HCT116 (cell line): ENCODE results near the gene FBH1. TPM values are rescaled to one million over a fixed set of nuclear protein-coding genes. Genes with fewer than 3 reads are reported as not detected.

Experiments
- ATAC-seq: fragments of 200-7000 bp; cut with Tn5 transposase; 2 replicates; pipeline ENCODE4 v1.9.1; 2020; ENCODE audit warnings: mild to moderate bottlenecking, moderate library complexity
- BruUV-seq: library from RNA; stranded (reverse); fragments of 400-500 nt; replicated peaks from 2 replicates; lab custom pipeline; 2021; lab: Mats Ljungman, UMichigan
- CTCF ChIA-PET: fragments of 300-600 bp; sonication (Branson Sonifier 250); formaldehyde crosslinking; loops from one replicate; lab custom pipeline; 2021; ENCODE audit warnings: antibody characterized with exemption; lab: Charles Lee
- POLR2A ChIA-PET: fragments of 300-600, 350-600 bp; sonication (Branson Sonifier 250); formaldehyde crosslinking; loops from one replicate; lab custom pipeline; 2021; ENCODE audit warnings: antibody characterized with exemption; lab: Charles Lee
- RAD21 ChIA-PET, 2 experiments: fragments of 300-600 bp; sonication (Branson Sonifier 250); formaldehyde crosslinking; loops; one replicate each; lab custom pipeline; 2023; ENCODE audit warnings: low total read pairs in 2 of 2; ENCODE audit not compliant: uncharacterized antibody in 2 of 2, unreplicated experiment in 2 of 2, low non-redundant PET in 1 of 2; lab: Charles Lee
- DNase-seq: peaks from one replicate; pipeline ENCODE4 v3.0.0-alpha.2; 2010; ENCODE audit warnings: low read depth, low spot score
- H2AFZ ChIP-seq: fragments of 200-600 bp; shearing (Covaris generic), sonication (generic); 2 replicates; pipeline ENCODE4 v1.6.1; 2017; ENCODE audit warnings: low read depth, mixed run types, mixed read lengths, antibody characterized with exemption, low read length; ENCODE audit not compliant: poor library complexity, severe bottlenecking
- H3K27ac ChIP-seq: 2 replicates; pipeline ENCODE4 v1.5.1; 2012; ENCODE audit warnings: low read depth, low read length
- H3K27me3 ChIP-seq: fragments of 200-600 bp; sonication (generic); 2 replicates; pipeline ENCODE4 v1.6.1; 2016; ENCODE audit warnings: mixed run types, low read length, mixed read lengths; ENCODE audit not compliant: insufficient read depth
- H3K36me3 ChIP-seq, 2 experiments: fragments of 200-500 bp in 1 of 2; fragments of 200-600 bp in 1 of 2; sonication (Bioruptor generic) in 1 of 2; sonication (generic) in 1 of 2; 2 replicates each; pipeline versions ENCODE4 v1.5.1 to v1.6.1; 2014 to 2016; ENCODE audit warnings: low read length in 2 of 2, inconsistent platforms in 1 of 2, mixed read lengths in 1 of 2, mixed run types in 1 of 2; ENCODE audit not compliant: insufficient read depth in 2 of 2, control insufficient read depth in 1 of 2
- H3K4me1 ChIP-seq, 2 experiments: fragments of 200-600 bp in 1 of 2; sonication (generic) in 1 of 2; 2 replicates each; pipeline versions ENCODE4 v1.5.1 to v1.6.1; 2012 to 2017; ENCODE audit warnings: low read length in 2 of 2, inconsistent platforms in 1 of 2, mild to moderate bottlenecking in 1 of 2, mixed read lengths in 1 of 2, mixed run types in 1 of 2, moderate library complexity in 1 of 2; ENCODE audit not compliant: insufficient read depth in 2 of 2, control insufficient read depth in 1 of 2
- H3K4me2 ChIP-seq: fragments of 200-600 bp; sonication (generic); 2 replicates; pipeline ENCODE4 v1.6.1; 2017; ENCODE audit warnings: mixed run types, low read length, mixed read lengths
- H3K4me3 ChIP-seq, 2 experiments: fragments of 200-600 bp in 1 of 2; sonication (generic) in 1 of 2; replicated peaks in 1 of 2; 2 replicates each; pipeline ENCODE4 v1.5.1; 2011 to 2016; ENCODE audit warnings: low read length in 2 of 2, control low read depth in 1 of 2, low read depth in 1 of 2, mild to moderate bottlenecking in 1 of 2, mixed read lengths in 1 of 2, mixed run types in 1 of 2
- H3K79me2 ChIP-seq: fragments of 200-600 bp; sonication (generic); 2 replicates; pipeline ENCODE4 v1.6.1; 2017; ENCODE audit warnings: mild to moderate bottlenecking, mixed run types, low read length, moderate library complexity, mixed read lengths; ENCODE audit not compliant: insufficient read depth
- H3K9ac ChIP-seq: fragments of 200-600 bp; sonication (generic); 2 replicates; pipeline ENCODE4 v1.6.1; 2016; ENCODE audit warnings: low read length, mixed read lengths
- H3K9me2 ChIP-seq: fragments of 200-600 bp; sonication (generic), shearing (Covaris generic); 2 replicates; pipeline ENCODE4 v1.6.1; 2017; ENCODE audit warnings: mixed run types, mild to moderate bottlenecking, moderate library complexity; ENCODE audit not compliant: insufficient read depth
- H3K9me3 ChIP-seq, 2 experiments: fragments of 200-500 bp in 1 of 2; fragments of 200-600 bp in 1 of 2; sonication (Bioruptor generic) in 1 of 2; sonication (generic) in 1 of 2; 2 replicates each; pipeline ENCODE4 v1.6.1; 2014 to 2017; ENCODE audit warnings: low read length in 2 of 2, mixed read lengths in 2 of 2, inconsistent platforms in 1 of 2, low read depth in 1 of 2, mild to moderate bottlenecking in 1 of 2, mixed run types in 1 of 2, moderate library complexity in 1 of 2; ENCODE audit not compliant: control insufficient read depth in 1 of 2, insufficient read depth in 1 of 2
- H4K20me1 ChIP-seq: fragments of 200-600 bp; sonication (generic), shearing (Covaris generic); 2 replicates; pipeline ENCODE4 v1.6.1; 2017; ENCODE audit warnings: mixed run types, mild to moderate bottlenecking, moderate library complexity; ENCODE audit not compliant: insufficient read depth
- ATF3 ChIP-seq: IDR thresholded peaks from 2 replicates; pipeline ENCODE4 v1.6.1; 2012
- CBX3 ChIP-seq: IDR thresholded peaks from 2 replicates; pipeline ENCODE4 v1.6.1; 2012; ENCODE audit warnings: low read depth
- CTCF ChIP-seq, 3 experiments: fragments of 200-600 bp in 1 of 3; sonication (generic) in 1 of 3; IDR thresholded peaks in 2 of 3; conservative IDR thresholded peaks in 1 of 3; 2 replicates each; pipeline ENCODE4 v1.5.1; 2012 to 2017; ENCODE audit warnings: low read depth in 2 of 3, low read length in 2 of 3, antibody characterized with exemption in 1 of 3, borderline replicate concordance in 1 of 3, control low read depth in 1 of 3, mild to moderate bottlenecking in 1 of 3, mixed read lengths in 1 of 3, mixed run types in 1 of 3, moderate library complexity in 1 of 3; ENCODE audit not compliant: insufficient read depth in 1 of 3
- ELF1 ChIP-seq: IDR thresholded peaks from 2 replicates; pipeline ENCODE4 v1.6.1; 2012; ENCODE audit warnings: low read depth, borderline replicate concordance
- EZH2 ChIP-seq: fragments of 200-600 bp; sonication (generic); IDR thresholded peaks from 2 replicates; pipeline ENCODE4 v1.6.1; 2017; ENCODE audit warnings: antibody characterized with exemption, mixed run types
- EZH2phosphoT487 ChIP-seq: fragments of 200-600 bp; IDR thresholded peaks from 2 replicates; pipeline ENCODE4 v1.6.1; 2018; ENCODE audit warnings: antibody characterized with exemption, borderline replicate concordance
- FOSL1 ChIP-seq: IDR thresholded peaks from 2 replicates; pipeline ENCODE4 v1.6.1; 2012; ENCODE audit warnings: low read depth
- JUND ChIP-seq: IDR thresholded peaks from 2 replicates; pipeline ENCODE4 v1.6.1; 2012
- RAD21 ChIP-seq: IDR thresholded peaks from 2 replicates; pipeline ENCODE4 v1.6.1; 2012; ENCODE audit warnings: low read depth, mild to moderate bottlenecking
- REST ChIP-seq: IDR thresholded peaks from 2 replicates; pipeline ENCODE4 v1.6.1; 2012; ENCODE audit warnings: low read depth
- SRF ChIP-seq: IDR thresholded peaks from 2 replicates; pipeline ENCODE4 v1.6.1; 2012; ENCODE audit warnings: low read depth
- ZBTB33 ChIP-seq: IDR thresholded peaks from 2 replicates; pipeline ENCODE4 v1.6.1; 2011; ENCODE audit warnings: mild to moderate bottlenecking, low read length, moderate library complexity; ENCODE audit not compliant: insufficient replicate concordance; ENCODE audit errors: extremely low read depth
- intact Hi-C: fragments of 100-400 bp; cut with micrococcal nuclease; formaldehyde crosslinking; loops from 2 replicates; pipeline ENCODE4 v1.10.0; 2022
- total RNA-seq: library from RNA; stranded (reverse); gene quantifications from one replicate; pipeline ENCODE4 v1.2.1, GENCODE V29; 2021; ENCODE audit not compliant: unreplicated experiment

FBH1 gene
- total RNA-seq, 1 experiment from 2014 or later, result 70.2 TPM

- TF ChIP-seq REST (no peak), EZH2 (no peak)
Observed at GRCh38 chr10:5856701-5857004, 33.4 kb upstream of the FBH1 start (continued).

- BruUV-seq, result no TSS peak
- no peaks in the 10 kb centered on the region for H3K9me3 ChIP-seq
- H4K20me1 ChIP-seq, result no peaks in the 10 kb centered on the region
- H3K9ac ChIP-seq, result no peak overlapping the region
- no peak overlapping the region for H3K27ac ChIP-seq
- no peaks in the 10 kb centered on the region for H3K27me3 ChIP-seq
- RAD21 ChIA-PET, result no interaction called here
- no peak for DNase-seq
- no peaks in the 10 kb centered on the region for H3K36me3 ChIP-seq
- H3K79me2 ChIP-seq, result no peaks in the 10 kb centered on the region
- no peaks in the 10 kb centered on the region for H3K9me2 ChIP-seq
- CTCF ChIA-PET, result no interaction called here
- POLR2A ChIA-PET, result interaction anchor here (1.5 kb wide), 1 partner anchor 32 kb away, joined by 3 read pairs; the partner anchor contains the start of gene FBH1
- no peak overlapping the region for H3K4me3 ChIP-seq
- H3K4me2 ChIP-seq, result no peak overlapping the region
- TF ChIP-seq RAD21, result no peak
- no peak for TF ChIP-seq EZH2phosphoT487
- TF ChIP-seq EZH2, result no peak
- no peak overlapping the region for H2AFZ ChIP-seq
- intact Hi-C loops, result no loop called here
- H3K4me1 ChIP-seq, result peaks cover 26 to 36% of the 10 kb centered on the region in 2 experiments
- ATAC-seq, result no peak
Observed at GRCh38 chr10:5858811-5859210, 31.2 kb upstream of the FBH1 start.

GRCh38 chr10:5860066-5860465 is 30.0 kb upstream of the FBH1 start:
- no peak for DNase-seq
- Histone ChIP-seq H3K27me3 (no peaks in the 10 kb centered on the region), H3K9ac (no peak overlapping the region), H3K4me3 (no peak overlapping the region), H3K4me2 (no peak overlapping the region), H4K20me1 (no peaks in the 10 kb centered on the region), H3K4me1 (peaks cover 23 to 31% of the 10 kb centered on the region in 2 experiments), H2AFZ (no peak overlapping the region), H3K9me3 (no peaks in the 10 kb centered on the region), H3K9me2 (no peaks in the 10 kb centered on the region), H3K36me3 (no peaks in the 10 kb centered on the region), H3K79me2 (no peaks in the 10 kb centered on the region), H3K27ac (no peak overlapping the region)
- ChIA-PET POLR2A (no interaction called here), RAD21 (no interaction called here), CTCF (no interaction called here)
- no peak for ATAC-seq
- intact Hi-C loops, result no loop called here
- BruUV-seq, result no TSS peak
- TF ChIP-seq FOSL1 (no peak), CTCF (IDR thresholded peaks at IDR 0.05 in 2 of 3, conservative IDR thresholded peaks at IDR 0.05 in 1 of 3; ENCODE audit: borderline replicate concordance in 1 of 3, insufficient read depth in 1 of 3, low read depth in 2 of 3, low read length in 2 of 3) (no peak), ATF3 (no peak), CBX3 (no peak), SRF (no peak), ELF1 (no peak), JUND (no peak), ZBTB33 (no peak)
